Measurements from ENCODE around the gene EML3.

- TF ChIP-seq POLR2A (IDR thresholded peaks at IDR 0.05) (no peak), CTCF (IDR thresholded peaks at IDR 0.05) (no peak)
Measured at GRCh38 chr11:62605467-62605866, 7.1 kb downstream of the EML3 start.

All from testis (tissue), 2 donors.